OCI-LY1 (cell line): ENCODE measurements around the gene DACH1.

Experiments
- H2AFZ ChIP-seq: fragments of 200-600 bp; sonication (generic), shearing (Covaris generic); 2 replicates; pipeline ENCODE4 v1.6.0; 2014; ENCODE audit warnings: antibody characterized with exemption, mild to moderate bottlenecking, low read length
- H3F3A ChIP-seq: fragments of 200-600 bp; sonication (generic), shearing (Covaris generic); 2 replicates; pipeline ENCODE4 v1.6.0; 2014; ENCODE audit warnings: mild to moderate bottlenecking, antibody characterized with exemption, low read length, moderate library complexity; ENCODE audit not compliant: insufficient read depth
- H3K27ac ChIP-seq: fragments of 200-600 bp; sonication (generic); 2 replicates; pipeline ENCODE4 v1.5.1; 2014; ENCODE audit warnings: low read length, mixed run types, mild to moderate bottlenecking, low read depth; ENCODE audit not compliant: poor library complexity, severe bottlenecking
- H3K27me3 ChIP-seq: fragments of 200-600 bp; sonication (generic); 2 replicates; pipeline ENCODE4 v1.6.0; 2014; ENCODE audit warnings: antibody characterized with exemption, mild to moderate bottlenecking, low read length, moderate library complexity; ENCODE audit not compliant: insufficient read depth
- H3K36me3 ChIP-seq: fragments of 200-600 bp; sonication (generic); 2 replicates; pipeline ENCODE4 v1.6.1; 2014; ENCODE audit warnings: mild to moderate bottlenecking, antibody characterized with exemption, low read length, moderate library complexity, mixed read lengths; ENCODE audit not compliant: insufficient read depth
- H3K4me1 ChIP-seq: fragments of 200-600 bp; sonication (generic); 2 replicates; pipeline ENCODE4 v1.5.1; 2014; ENCODE audit warnings: mild to moderate bottlenecking, low read length, moderate library complexity; ENCODE audit not compliant: insufficient read depth, severe bottlenecking
- H3K4me2 ChIP-seq: fragments of 200-600 bp; sonication (generic), shearing (Covaris generic); 2 replicates; pipeline ENCODE4 v1.6.1; 2014; ENCODE audit warnings: low read length
- H3K4me3 ChIP-seq: fragments of 200-600 bp; sonication (generic); 2 replicates; pipeline ENCODE4 v1.5.1; 2014; ENCODE audit warnings: low read length, low read depth, mild to moderate bottlenecking, mixed read lengths; ENCODE audit not compliant: poor library complexity, severe bottlenecking
- H3K79me2 ChIP-seq: fragments of 200-600 bp; shearing (Covaris generic); 2 replicates; pipeline ENCODE4 v1.6.1; 2016; ENCODE audit warnings: mixed run types, low read length, mixed read lengths; ENCODE audit not compliant: insufficient read depth
- H3K9ac ChIP-seq: fragments of 200-600 bp; sonication (generic), shearing (Covaris generic); 2 replicates; pipeline ENCODE4 v1.6.1; 2014; ENCODE audit warnings: mild to moderate bottlenecking, low read length, mixed read lengths
- H3K9me2 ChIP-seq: fragments of 200-600 bp; sonication (generic), shearing (Covaris generic); 2 replicates; pipeline ENCODE4 v1.6.1; 2014; ENCODE audit warnings: low read depth, mild to moderate bottlenecking, low read length, mixed read lengths
- H3K9me3 ChIP-seq: fragments of 200-600 bp; shearing (Covaris generic); 2 replicates; pipeline ENCODE4 v1.6.1; 2014; ENCODE audit warnings: low read length, mixed read lengths
- H4K20me1 ChIP-seq: fragments of 200-600 bp; sonication (generic), shearing (Covaris generic); 2 replicates; pipeline ENCODE4 v1.6.0; 2016; ENCODE audit warnings: mild to moderate bottlenecking, low read length; ENCODE audit not compliant: insufficient read depth
- CTCF ChIP-seq: fragments of 200-600 bp; sonication (generic), shearing (Covaris generic); IDR thresholded peaks from 2 replicates; pipeline ENCODE4 v1.5.1; 2017; ENCODE audit warnings: mild to moderate bottlenecking, antibody characterized with exemption, low read length, moderate library complexity, mixed read lengths
- EZH2 ChIP-seq: fragments of 200-600 bp; sonication (generic), shearing (Covaris generic); IDR thresholded peaks from 2 replicates; pipeline ENCODE4 v1.8.0; 2017; ENCODE audit warnings: borderline replicate concordance, mixed run types, mild to moderate bottlenecking, antibody characterized with exemption, low read length, moderate library complexity, mixed read lengths

Gene DACH1

GRCh38 chr13:71758828-71759227 is 108.2 kb downstream of the DACH1 start:
- Histone ChIP-seq H3K4me1 (no peaks in the 10 kb centered on the region), H2AFZ (no peak overlapping the region), H4K20me1 (no peaks in the 10 kb centered on the region), H3K9ac (no peak overlapping the region), H3K4me2 (no peak overlapping the region), H3K27ac (no peak overlapping the region), H3K27me3 (no peaks in the 10 kb centered on the region), H3K4me3 (no peak overlapping the region), H3K9me3 (no peaks in the 10 kb centered on the region), H3F3A (no peaks in the 10 kb centered on the region), H3K79me2 (no peaks in the 10 kb centered on the region), H3K36me3 (no peaks in the 10 kb centered on the region), H3K9me2 (no peaks in the 10 kb centered on the region)
- TF ChIP-seq CTCF = no peak
- no peak for TF ChIP-seq EZH2

- no peaks in the 10 kb centered on the region for H3K79me2 ChIP-seq
- no peaks in the 10 kb centered on the region for H3K9me3 ChIP-seq
- H3K4me1 ChIP-seq = no peaks in the 10 kb centered on the region
- H3F3A ChIP-seq = no peaks in the 10 kb centered on the region
- H3K27me3 ChIP-seq = no peaks in the 10 kb centered on the region
- no peaks in the 10 kb centered on the region for H3K36me3 ChIP-seq
- no peak overlapping the region for H3K9ac ChIP-seq
- no peak for TF ChIP-seq EZH2
- peak; percentile 38 for TF ChIP-seq CTCF
- no peak overlapping the region for H2AFZ ChIP-seq
- no peak overlapping the region for H3K4me2 ChIP-seq
- H4K20me1 ChIP-seq = no peaks in the 10 kb centered on the region
- no peak overlapping the region for H3K27ac ChIP-seq
- H3K4me3 ChIP-seq = no peak overlapping the region
- H3K9me2 ChIP-seq = no peaks in the 10 kb centered on the region
Measured at GRCh38 chr13:71754407-71754974, 112.5 kb downstream of the DACH1 start.

GRCh38 chr13:71752775-71753513 is 114.1 kb downstream of the DACH1 start:
- Histone ChIP-seq H3K4me1 (no peaks in the 10 kb centered on the region), H3K27ac (no peak overlapping the region), H3K9ac (no peak overlapping the region), H3K79me2 (no peaks in the 10 kb centered on the region), H2AFZ (no peak overlapping the region), H3K4me3 (no peak overlapping the region), H3K36me3 (no peaks in the 10 kb centered on the region), H3K4me2 (no peak overlapping the region), H3F3A (no peaks in the 10 kb centered on the region), H3K9me2 (no peaks in the 10 kb centered on the region), H4K20me1 (no peaks in the 10 kb centered on the region), H3K9me3 (no peaks in the 10 kb centered on the region), H3K27me3 (no peaks in the 10 kb centered on the region)
- no peak for TF ChIP-seq CTCF
- TF ChIP-seq EZH2 = no peak
